ENCODE measurements around the gene ZC3H10. TPM values are rescaled to one million over a fixed set of nuclear protein-coding genes. Genes with fewer than 3 reads are reported as not detected.

The ZC3H10 gene
- total and polyA plus RNA-seq, 2 experiments from 2014 or later = 2.7 to 5.4 TPM

GRCh38 chr12:56078931-56079722, 38.9 kb upstream of the ZC3H10 start:
- Mint-ChIP-seq H3K9me3 (peaks cover 3% of the 10 kb centered on the region; the same call in 1 of the 3 replicates), H3K4me3 (peak overlapping the region; percentile 90), H3K27ac (peak overlapping the region; percentile 98), H3K36me3 (ENCODE audit: low read depth) (peaks cover 12% of the 10 kb centered on the region), H3K27me3 (ENCODE audit: insufficient read depth, low read depth, poor library complexity) (peaks cover 7% of the 10 kb centered on the region), H3K4me1 (peaks cover 30% of the 10 kb centered on the region)
- peak overlapping the region; percentile 84 for H3K4me3 ChIP-seq
- H2AFZ ChIP-seq = peak overlapping the region; percentile 93; the same call in 1 of the 2 replicates
- H3K27ac ChIP-seq (ENCODE audit: low read depth) = peak overlapping the region; percentile 98
- H3K4me1 ChIP-seq (ENCODE audit: insufficient read depth) = peaks cover 22% of the 10 kb centered on the region
- peak; percentile 71 for ATAC-seq
- H3K36me3 ChIP-seq (ENCODE audit: insufficient read depth) = no peaks in the 10 kb centered on the region
- DNase-seq (ENCODE audit: low spot score) = peak; percentile 96
- TF ChIP-seq EZH2phosphoT487 (IDR thresholded peaks at IDR 0.05; ENCODE audit: unreplicated experiment) (no peak), POLR2AphosphoS5 (IDR thresholded peaks at IDR 0.05; ENCODE audit: low read depth) (peak; percentile 67), ZNF462 (CRISPR knock-in tag; IDR thresholded peaks at IDR 0.05) (no peak), ZNF114 (CRISPR knock-in tag; IDR thresholded peaks at IDR 0.05) (no peak), JUNB (IDR thresholded peaks at IDR 0.05; ENCODE audit: unreplicated experiment) (no peak), CREB1 (CRISPR knock-in tag; IDR thresholded peaks at IDR 0.05; ENCODE audit: low read depth) (peak; percentile 44; the same call in 1 of the 2 replicates), CTCF (conservative IDR thresholded peaks at IDR 0.05; ENCODE audit: low read depth in 2 of 2) (peak; percentile 70 to 74)
- peaks cover 12% of the 10 kb centered on the region; the same call in 1 of the 2 replicates for H4K20me1 ChIP-seq (replicated peaks; ENCODE audit: insufficient read depth)
- no peaks in the 10 kb centered on the region for H3K27me3 ChIP-seq (ENCODE audit: insufficient read depth)
- peaks cover 30% of the 10 kb centered on the region for H3K79me2 ChIP-seq (replicated peaks; ENCODE audit: insufficient read depth)
- H3F3A ChIP-seq (replicated peaks; ENCODE audit: low read depth) = 0 out of 2 replicates have a peak, but pooled peaks cover 15% of the 10 kb centered on the region
- no peaks in the 10 kb centered on the region for H3K9me2 ChIP-seq (ENCODE audit: insufficient read depth)
- peak overlapping the region; percentile 93 for H3K4me2 ChIP-seq
